SK-N-DZ (cell line): ENCODE results near the gene CASQ2.
"Not testable (repeated sequence)": the region's sequence is repeated elsewhere in the genome, so short reads cannot be mapped to it uniquely, and the experiment has no call there.

Experiments used
- DNase-seq: peaks from one replicate; pipeline ENCODE4 v3.0.0-alpha.2; 2015; ENCODE audit warnings: low spot score

Gene CASQ2

DNA sequence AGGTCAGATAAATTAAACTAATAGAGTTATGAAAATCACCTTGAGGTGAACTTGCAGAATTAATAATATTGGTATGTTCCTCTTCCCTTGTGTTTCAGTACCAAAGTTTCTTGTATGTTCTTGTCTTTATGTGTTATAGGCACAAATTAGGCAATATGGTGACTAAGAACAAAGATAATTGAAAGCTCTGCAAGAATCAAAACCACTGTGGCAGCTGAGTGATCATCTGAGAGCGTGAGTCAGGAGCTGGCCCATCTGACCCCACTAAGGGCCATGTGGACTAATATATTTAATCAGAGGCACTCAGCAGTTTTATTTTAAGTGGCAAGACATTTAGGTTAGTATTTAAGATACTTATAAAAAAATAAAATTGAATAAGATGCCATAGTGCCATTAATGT, 12.8 kb upstream of the CASQ2 start:
- DNase-seq, result no peak

DNA sequence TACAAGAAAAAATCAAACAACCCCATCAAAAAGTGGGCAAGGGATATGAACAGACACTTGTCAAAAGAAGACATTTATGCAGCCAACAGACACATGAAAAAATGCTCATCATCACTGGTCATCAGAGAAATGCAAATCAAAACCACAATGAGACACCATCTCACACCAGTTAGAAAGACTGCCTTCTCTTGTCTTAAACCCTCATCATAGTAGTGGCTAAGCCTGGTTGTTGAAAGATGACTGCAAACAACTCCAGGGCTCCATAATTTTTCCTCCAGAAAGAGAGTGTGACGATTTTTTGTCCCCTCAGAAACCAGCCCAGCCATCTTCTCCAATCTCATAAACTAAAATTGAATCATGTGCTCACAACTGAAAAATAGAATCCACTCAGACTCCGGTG, 12.1 kb upstream of the CASQ2 start:
- DNase-seq, result not testable (repeated sequence)

DNA sequence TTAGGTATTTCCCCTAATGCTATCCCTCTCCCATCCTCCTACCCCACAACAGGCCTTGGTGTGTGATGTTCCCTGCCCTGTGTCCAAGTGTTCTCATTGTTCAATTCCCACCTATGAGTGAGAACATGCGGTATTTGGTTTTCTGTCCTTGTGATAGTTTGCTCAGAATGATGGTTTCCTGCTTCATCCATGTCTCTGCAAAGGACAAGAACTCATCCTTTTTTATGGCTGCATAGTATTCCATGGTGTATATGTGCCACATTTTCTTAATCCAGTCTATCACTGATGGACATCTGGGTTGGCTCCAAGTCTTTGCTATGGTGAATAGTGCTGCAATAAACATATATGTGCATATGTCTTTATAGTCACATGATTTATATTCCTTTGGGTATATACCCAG, 10.6 kb upstream of the CASQ2 start:
- DNase-seq, result not testable (repeated sequence)

DNA sequence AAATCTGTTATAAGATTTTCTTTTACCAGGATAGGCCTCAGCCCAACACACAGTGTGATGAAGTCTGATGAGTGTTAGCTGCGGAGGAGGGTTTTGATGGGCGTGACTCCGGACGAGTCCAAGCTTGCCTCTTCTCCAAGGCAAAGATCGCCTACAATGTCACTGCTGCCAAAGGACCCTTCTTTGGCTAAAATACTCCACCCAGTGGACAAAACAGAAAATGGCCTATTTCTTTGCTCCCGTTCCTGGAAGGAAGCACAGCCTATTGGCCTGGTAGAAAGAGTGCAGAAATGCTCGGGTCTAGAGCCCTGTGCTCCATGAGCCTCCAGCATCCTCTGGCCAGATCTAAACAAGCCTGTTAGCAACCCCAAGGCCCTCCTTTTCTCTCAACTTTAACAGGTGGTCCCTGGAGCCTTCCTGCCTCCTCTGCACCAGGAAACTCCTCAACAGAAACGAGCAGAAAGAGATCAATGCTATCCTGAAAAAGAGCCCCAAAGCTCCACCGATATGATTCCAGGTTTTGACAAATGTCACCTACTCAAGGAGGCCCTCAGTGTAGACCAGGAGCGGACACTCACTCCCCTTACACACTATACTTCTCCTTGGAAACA, 3.4 kb upstream of the CASQ2 start:
- DNase-seq, result peak; percentile 65

DNA sequence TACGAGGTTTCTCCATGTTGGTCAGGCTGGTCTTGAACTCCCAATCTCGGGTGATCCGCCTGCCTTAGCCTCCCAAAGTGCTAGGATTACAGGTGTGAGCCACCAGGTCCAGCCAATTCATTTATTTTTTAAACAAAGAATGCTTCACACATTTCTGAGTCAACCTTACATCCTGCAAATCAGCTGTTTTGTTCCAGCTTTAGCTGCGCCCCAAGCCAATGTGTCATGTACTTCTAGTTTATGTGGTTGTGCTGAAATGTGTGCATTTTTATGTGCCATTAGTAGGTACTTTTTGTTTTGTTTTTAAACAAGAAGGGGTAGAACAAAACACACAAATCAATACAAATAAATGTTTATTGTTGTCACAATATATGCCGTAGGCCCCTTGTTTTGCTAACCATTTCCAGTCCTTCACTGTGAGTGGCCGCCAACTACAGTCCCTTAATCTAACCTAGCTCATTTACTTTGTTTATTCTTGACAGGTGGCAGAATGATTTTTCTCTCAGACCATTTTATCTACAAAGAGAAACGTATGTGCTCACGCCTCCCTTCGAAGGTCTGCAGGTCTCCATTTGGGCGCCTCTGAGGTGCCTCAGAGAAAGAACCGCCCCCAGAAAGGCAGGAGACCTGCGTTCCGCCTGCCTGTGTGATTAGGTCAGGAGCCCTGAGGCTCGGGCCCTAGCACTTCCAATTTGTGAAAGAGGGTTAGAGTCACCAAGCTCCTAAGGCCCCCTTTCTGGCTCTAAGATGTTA, 2.8 kb upstream of the CASQ2 start:
- no peak for DNase-seq

DNA sequence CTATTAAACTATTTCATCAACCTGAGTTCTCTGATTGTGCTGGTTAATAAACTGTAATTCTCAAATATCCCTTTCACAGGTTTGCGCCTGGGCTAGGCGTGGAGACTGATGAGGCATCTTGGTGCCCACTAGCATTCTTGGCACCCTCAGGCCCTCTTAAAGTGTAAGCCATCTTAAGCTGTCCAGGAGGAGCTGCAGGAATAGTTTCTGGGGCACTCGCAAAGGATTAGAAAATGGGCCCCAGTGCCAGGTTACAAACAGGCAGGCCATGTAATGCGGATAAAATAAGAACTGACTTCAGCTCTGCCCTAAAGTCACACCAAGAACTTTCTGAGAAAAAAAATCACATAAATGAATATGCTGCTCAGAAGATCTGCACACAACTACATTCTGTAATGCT, 1.1 kb downstream of the CASQ2 start:
- DNase-seq, result no peak

DNA sequence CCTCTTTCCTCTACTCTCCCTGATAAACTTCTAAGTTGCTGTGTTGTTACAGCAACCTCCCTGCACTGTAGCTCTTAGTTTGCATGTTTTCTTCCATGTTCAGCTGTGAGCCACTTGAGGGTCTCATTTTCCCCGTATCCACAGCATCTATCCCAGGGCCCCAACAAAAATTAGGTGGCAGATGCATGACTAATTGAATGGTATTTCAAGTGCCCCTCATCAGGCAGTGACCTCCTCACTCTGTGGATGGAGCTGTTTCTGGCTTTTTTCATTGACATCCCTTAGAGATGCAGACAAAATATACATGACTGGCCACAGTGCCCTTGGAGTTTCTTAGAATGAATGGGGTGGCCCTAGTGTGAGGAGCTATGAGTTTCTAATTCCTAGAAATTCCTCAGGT, 3.4 kb downstream of the CASQ2 start:
- no peak for DNase-seq

DNA sequence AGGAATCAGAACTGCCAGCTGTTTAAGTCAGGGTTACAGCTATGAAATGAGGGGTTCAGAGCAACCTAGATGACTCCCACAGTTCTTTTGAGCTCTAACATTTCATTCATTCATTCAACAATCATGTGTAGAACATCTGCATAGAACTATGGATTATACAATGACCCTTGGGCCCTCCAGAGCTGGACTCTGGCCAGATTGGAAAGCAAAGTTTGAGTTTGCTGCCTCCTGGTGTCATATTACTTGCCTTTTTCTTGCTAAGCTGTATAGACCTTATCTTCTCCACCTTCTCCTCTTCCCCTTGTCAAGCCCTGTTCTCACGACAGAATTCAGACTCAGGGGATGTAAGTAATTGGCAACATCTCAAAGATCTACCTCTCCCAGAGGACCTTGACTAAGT, 4.0 kb downstream of the CASQ2 start:
- DNase-seq, result peak; percentile 7

DNA sequence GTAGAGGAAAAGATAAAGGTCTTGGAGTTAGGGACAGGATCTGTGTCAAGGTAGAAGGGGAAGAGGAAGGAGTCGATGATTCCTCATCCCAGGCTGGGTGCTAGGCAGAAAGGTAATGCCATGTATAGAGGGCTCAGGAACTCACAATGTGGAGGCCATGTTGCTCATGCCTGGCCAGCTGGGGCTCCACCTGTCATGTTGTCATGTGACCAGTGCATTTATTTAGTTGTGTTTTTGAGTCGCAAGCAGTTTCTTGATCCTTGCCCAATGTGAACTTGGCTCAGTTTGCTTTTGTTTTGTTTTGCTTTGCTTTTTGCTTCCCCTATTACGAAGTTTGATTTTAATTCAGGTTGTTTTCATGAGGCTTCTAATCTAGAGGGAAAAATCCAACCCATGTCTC, 5.7 kb downstream of the CASQ2 start:
- DNase-seq, result no peak

DNA sequence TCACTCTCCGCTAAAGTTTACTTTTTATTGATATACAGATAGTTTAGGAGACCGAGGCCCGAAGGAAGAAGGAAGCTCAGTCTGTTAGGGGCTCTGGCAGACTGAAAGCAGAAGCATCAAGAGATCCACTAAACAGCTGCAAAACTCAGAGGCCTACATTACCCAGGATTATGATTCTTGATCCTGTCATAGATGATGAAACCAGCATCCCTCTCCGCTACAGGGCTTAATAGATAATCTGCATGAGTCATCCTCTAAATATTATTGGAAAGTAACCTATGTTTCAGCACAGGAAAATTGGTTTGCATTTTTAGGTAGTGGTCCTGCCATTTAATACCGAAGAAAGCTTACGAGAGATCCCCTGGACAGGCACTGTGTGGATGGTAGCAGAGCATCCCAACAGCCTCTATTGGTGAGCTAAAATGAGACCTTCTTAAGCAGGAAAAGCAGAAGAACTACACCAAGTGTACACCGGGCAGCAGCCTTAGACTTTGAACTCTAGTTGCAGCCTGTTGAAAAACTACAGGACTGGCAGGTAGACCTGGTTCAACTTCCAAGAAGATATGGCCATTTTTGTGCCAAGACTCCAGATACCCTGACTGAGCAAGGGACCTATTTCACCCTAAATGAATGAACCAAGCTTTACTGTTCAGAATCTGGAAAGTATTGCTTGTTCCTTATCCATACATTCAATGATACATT, 6.8 kb downstream of the CASQ2 start:
- no peak for DNase-seq

DNA sequence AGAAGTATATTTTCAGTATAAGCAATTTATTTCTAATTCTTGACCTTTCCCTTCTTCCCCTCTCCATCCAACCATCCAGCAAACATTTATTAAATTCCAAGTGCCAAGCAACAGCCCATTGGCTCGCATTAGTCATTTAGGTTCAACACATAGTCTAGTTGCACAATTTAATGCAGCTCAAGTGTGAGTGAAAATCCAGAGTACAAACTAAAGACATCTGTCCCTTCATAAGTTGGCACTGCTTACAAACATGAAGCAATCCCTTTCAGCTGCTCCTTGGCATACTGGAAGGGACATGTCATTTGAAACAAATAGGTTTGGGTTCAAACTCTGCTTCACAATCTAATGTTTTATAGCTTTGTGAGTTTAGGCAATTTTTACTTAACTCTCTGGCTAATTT, 10.7 kb downstream of the CASQ2 start:
- DNase-seq, result no peak

DNA sequence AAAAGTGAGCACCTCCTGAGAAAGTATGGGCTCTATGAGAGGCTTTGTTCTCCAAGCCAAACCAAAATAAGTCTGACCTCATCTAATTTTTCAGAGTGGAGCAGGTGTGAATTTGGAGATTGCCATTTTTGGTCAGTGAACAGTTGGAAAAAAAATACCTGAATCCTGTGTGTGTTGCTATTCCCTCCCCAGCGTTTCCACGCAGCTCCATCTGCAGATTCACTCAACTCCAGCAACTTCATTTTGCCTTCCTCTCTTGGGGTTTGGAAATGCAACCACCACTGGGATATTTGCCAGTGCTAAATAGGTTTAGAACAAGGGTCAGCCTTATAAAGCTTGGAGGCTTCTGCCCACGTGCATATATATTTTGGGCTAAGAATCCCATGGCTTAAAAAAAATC, 11.2 kb downstream of the CASQ2 start:
- no peak for DNase-seq

DNA sequence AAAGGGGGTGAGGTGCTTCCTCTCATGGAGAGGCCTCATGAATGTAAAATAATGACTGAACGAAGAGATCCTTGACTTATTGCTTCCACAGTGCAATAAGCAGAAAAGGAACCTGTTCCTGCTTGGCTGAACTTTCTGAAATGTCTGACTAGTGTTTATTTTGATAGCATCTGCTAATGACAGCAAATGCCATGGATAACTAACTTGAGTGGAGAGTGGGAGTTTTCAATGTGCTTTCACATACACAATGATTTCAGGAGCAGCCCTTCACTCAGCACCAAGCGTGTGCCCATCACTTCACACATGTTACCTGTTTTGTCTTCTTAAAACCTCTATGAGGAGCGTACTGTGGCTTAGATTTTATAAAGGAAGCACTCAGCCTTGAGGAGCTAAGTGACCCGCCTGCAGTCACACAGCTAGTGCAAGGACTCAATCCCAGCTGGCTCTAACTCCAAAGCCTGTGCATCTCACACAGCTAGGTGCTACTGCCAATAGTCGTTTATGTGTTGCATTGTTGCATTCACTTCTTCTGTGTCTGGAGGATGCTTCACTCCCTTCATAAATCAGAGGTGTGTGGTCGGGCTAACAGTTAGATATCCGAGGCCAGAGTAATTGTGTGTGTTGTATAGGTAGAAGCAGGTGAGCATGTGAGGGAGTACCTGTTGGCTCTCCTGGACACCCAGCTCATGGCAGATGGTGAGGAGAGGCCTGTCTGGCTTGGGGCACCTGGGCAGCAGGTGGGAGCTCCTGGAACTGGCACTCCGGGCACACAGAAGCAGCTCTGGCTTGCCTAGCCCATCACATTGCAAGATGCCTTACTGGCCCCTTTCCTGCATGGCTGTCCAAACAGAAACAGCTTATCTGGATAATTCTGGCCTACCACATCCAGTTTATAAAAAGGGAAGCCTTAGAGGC, 12.8 kb downstream of the CASQ2 start:
- DNase-seq, result no peak

DNA sequence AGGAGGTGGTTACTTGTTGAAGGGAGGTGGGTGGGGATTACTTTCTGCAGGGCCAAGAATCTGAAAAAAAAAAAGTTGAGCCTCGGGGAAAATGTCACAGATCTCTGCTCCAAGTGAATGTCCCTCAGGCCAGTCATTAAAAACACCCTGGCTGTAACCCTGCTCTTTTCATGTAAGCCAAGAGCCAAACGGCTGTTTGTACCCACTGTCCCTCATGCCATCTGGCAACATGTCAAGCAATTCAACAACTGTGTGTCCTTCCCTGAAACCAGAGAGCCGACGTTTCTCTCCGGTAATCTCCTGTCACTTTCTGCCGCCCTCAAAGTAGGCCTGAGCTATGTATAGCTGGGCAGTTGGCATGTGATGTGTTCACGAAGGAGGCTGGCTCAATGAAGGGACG, 14.7 kb downstream of the CASQ2 start:
- DNase-seq, result no peak

DNA sequence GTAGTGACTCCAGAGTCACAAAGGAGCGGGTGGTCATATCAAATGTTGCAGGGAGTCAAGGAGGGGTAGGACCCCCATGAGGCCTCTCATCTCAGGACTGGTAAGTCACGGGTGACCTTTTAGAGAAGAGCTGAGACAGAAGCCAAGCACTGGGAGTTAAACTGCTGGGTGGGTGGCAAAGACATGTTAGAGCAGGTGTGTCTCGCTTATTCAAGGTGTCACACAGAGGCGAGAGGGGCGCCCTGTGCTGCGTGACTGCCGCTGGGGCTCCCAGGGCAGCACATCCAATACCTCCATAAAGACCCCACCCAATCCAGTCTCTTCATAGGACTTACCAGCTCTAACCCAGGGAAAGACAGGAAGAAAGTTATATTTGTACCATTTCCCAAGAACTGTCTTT, 15.2 kb downstream of the CASQ2 start:
- no peak for DNase-seq

DNA sequence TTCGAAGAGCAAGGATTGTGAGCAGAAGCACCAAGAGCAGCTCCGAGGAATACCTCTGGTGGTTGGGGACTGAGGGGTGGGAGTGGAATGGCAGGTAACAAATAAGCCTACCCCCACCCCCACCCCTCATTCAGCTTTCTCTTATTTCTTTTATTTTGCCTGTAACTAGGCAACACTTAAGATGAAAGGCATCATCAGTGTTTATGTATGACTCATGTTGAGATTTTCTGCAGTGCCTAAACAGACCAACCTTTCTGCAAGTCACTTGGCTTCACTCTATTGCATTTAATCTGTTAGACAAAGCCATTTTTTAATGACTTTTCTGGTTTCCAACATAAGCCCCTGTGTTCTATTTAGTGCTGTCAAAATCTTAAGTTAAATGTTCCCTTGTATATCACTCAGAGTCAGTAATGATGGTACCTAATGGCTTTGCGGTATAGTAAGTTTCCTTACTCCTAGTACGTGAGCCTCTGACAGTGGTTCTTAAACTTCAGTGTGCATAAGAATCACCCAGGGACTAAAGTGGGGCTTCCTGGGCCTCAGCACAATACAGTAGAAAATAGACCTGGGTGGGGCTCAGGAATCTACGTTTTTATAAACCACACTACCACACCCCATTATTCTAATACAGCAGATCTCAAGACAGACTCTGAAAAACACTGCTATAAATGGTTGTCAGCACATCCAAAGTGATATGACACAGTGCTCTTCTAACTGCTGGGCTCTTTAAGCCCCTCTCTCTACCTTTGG, 19.9 kb downstream of the CASQ2 start:
- DNase-seq, result no peak

DNA sequence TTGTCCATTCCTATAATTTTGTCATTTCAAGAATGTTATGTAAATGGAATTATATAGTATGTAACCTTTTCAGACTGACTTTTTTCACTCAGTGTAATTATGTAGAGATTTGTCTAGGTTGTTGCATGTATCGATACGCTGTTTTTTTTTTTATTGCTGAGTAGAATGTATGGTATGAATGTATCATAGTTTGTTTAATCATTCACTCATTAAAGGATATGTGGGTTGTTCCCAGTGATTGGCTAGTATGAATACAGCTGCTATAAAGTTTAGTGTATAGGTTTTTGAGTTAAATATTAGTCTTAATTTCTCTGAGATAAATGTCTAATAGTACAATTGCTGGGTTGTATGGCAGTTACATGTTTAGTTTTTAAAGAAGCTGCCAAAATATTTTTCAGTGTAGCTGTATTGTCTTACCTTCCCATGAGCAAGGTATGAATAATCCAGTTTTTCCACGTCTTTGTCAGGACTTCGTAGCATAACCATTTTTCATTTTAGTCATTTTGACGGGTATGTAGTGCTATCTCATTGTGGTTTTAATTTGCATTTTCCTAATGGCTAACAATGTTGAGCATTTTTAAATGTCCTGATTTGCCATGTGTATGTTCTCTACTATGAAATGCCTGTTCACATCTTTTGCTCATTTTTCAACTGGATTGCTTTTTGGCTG, 22.4 kb downstream of the CASQ2 start:
- no peak for DNase-seq

DNA sequence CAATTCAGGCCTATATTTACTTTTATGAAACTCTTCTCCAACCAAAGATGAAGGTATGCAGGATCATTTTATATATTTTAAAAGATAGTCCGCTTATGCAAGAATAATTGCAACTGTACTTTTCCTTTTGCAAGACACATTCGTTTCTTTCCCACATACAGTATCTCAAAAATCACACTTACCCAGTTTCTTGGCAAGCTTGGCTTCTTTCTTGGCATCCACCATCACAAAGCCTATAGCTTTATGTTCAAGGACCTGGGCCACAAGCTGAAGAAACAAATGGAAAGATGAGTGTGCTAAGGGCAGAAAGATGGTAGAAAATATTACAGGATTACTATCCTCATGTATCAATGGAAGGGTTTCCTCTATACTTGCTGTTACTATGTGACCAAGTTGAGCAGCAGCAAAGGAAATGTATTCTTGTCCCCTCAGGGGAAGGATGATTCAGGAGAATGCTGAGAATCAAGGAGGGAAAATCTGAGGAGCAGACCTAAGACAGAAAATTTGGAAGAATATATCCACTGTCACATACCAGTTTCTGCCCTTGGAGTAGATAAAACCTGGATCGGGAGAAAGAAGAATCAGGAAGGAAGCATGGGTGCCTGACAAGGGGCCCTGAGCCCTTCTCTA, 23.8 kb downstream of the CASQ2 start:
- no peak for DNase-seq

DNA sequence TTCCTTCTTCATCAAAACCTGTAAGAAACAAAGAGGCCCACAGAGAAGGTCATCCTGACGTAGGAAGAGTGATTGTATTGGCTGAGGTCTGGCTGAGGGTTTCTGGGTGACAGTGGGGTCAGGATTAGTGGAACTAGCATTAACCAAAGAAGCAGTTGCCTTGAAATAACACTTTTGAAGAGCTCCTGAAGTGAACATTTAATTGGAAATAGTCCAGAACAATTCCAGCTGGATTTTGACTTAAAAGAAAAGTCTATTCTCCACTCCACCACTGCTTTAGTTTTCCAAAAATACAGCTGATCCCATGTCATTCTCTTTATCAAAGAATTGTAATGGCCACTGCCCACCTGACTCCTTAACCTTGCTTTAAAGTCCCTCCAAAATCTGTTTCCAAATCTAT, 27.7 kb downstream of the CASQ2 start:
- DNase-seq, result no peak

DNA sequence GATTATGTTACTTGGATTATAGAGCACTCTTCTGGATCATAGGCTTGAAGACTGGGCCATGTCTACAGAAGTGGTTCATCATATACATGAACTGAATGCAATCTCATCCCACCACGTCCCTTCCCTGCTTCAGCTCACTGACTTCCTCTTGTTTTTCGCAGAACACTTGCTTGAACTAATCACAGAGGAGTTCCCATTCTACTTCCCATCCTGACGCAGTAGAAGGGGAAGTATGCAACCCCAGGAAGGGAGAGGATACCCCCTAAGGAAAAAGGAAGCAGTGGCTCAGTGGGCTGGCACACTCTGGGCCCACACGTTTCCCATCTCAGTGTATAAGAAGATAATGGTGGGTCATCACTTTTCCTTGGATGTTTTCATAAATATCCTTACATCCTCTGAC, 36.2 kb downstream of the CASQ2 start:
- no peak for DNase-seq
